ENCODE measurements around the gene PHF23.

DNA sequence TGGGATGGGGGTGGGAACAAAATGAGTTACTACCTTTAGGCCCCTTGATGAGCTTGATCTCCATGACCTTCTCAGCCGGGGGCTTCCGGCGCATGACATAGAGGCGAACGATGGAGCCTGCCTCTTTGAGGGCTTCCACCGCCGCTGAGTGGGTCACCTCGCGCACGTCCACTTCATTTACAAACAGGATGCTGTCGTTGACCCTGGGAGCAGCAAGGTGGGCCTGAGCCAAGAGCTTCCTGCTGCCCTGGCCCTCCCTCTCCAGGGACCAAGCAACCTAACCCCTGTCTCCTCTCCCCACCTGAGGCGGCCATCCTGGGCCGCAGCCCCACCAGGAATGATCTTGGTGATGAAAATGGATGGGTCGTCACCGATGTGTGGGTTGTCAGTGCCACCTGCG, 35.9 kb downstream of the PHF23 start:
- no peak for TF ChIP-seq POLR2A (IDR thresholded peaks at IDR 0.05)
- TF ChIP-seq POLR2AphosphoS5 (IDR thresholded peaks at IDR 0.05), result no peak
